OCI-LY1 (cell line): ENCODE data around the gene RGS10.

ENCODE experiments used
- CTCF ChIP-seq: fragments of 200-600 bp; sonication (generic), shearing (Covaris generic); IDR thresholded peaks from 2 replicates; pipeline ENCODE4 v1.5.1; 2017; ENCODE audit warnings: mild to moderate bottlenecking, antibody characterized with exemption, low read length, moderate library complexity, mixed read lengths
- EZH2 ChIP-seq: fragments of 200-600 bp; sonication (generic), shearing (Covaris generic); IDR thresholded peaks from 2 replicates; pipeline ENCODE4 v1.8.0; 2017; ENCODE audit warnings: borderline replicate concordance, mixed run types, mild to moderate bottlenecking, antibody characterized with exemption, low read length, moderate library complexity, mixed read lengths

GRCh38 chr10:119526149-119526548 is 16.4 kb downstream of the RGS10 start:
- TF ChIP-seq CTCF (no peak), EZH2 (no peak)
